GM18951 (cell line): Measurements from ENCODE around the gene SFRP5.

Experiments
- POLR2A ChIP-seq: IDR thresholded peaks from 4 replicates; pipeline ENCODE4 v1.6.1; 2011; ENCODE audit warnings: mild to moderate bottlenecking; ENCODE audit not compliant: insufficient read length, insufficient read depth; ENCODE audit errors: extremely low read depth
- in situ Hi-C: fragments of 300-500 bp; cut with MboI; formaldehyde crosslinking; loops from one replicate; pipeline ENCODE4 v1.12.0; 2022; ENCODE audit warnings: low sequenced_read_pairs, mixed read lengths, inconsistent platforms; ENCODE audit not compliant: unreplicated experiment

The SFRP5 gene

DNA sequence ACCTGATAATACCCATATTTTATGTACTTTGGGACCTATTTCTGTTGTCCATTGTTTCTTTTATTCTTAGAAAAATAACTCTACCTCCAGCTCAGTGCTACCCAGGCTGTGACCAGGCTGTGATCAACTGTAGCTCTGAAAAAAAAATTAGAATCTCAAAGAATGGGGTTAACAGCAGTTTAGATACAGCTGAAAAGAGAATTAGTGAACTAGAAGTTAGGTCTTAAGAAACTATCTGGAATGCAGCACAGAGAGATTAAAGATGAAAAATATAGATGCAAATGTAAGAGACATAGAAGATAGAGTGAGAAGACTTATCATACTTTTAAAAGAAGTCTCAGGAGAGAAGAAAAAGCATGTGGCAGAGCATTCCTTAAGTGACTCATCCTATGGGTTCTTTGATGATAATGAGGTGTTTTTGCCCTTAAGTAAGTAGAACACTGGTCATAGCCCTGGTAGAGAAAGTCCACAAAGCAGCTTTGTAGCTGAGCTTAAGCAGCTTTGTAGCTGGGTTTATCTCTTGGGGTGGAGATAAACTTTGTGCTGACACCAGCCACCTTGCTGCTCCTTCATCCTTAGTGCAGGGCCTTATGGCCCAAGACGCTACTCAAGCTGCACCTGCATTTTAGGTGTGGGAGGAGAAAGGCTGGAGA is 27.3 kb upstream of the SFRP5 start:
- TF ChIP-seq POLR2A = no peak
- in situ Hi-C loops = loop anchor here (10.0 kb wide), 1 partner anchor 76 kb away; no protein-coding TSS in a partner anchor

DNA sequence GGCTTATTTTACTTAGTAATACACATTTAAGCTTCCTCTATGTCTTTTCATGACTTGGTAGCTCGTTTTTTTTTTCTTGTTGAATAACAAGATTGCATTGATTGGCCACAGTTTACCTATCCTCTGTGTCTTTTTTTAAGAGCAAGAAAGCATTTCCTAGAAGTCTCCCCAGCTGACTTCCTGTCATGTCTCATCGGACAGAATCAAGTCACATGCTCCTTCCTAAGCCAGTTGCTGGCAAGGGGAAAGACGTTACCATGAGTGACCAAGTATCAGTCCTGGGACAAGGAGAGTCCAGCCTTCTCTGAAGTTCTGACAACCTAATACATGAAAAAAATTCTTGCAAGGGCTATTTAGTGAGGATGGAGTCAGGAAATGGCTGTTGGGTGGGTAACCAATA is 24.9 kb upstream of the SFRP5 start:
- in situ Hi-C loops = loop anchor here (10.0 kb wide), 1 partner anchor 78 kb away; no protein-coding TSS in a partner anchor
- no peak for TF ChIP-seq POLR2A

DNA sequence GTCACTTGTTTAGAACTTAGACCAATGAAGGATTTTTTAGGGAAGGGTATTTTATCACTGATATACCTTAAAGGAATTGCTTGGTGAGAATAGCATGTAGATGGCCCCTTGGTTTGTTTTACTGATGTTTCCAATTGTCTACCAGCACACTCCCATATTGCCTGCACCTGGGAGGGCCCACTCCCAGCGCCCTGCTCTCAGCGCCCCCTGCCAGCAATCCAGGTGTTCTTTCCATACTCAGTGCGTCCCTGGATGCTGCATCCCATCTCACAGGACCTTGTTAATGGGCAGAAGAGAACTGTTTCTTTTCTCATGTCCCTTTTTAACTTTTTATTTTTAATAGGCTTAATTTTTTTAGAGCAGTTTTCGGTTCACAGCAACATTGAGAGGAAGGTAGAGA is 24.1 kb upstream of the SFRP5 start:
- in situ Hi-C loops = loop anchor here (10.0 kb wide), 1 partner anchor 79 kb away; no protein-coding TSS in a partner anchor
- no peak for TF ChIP-seq POLR2A

DNA sequence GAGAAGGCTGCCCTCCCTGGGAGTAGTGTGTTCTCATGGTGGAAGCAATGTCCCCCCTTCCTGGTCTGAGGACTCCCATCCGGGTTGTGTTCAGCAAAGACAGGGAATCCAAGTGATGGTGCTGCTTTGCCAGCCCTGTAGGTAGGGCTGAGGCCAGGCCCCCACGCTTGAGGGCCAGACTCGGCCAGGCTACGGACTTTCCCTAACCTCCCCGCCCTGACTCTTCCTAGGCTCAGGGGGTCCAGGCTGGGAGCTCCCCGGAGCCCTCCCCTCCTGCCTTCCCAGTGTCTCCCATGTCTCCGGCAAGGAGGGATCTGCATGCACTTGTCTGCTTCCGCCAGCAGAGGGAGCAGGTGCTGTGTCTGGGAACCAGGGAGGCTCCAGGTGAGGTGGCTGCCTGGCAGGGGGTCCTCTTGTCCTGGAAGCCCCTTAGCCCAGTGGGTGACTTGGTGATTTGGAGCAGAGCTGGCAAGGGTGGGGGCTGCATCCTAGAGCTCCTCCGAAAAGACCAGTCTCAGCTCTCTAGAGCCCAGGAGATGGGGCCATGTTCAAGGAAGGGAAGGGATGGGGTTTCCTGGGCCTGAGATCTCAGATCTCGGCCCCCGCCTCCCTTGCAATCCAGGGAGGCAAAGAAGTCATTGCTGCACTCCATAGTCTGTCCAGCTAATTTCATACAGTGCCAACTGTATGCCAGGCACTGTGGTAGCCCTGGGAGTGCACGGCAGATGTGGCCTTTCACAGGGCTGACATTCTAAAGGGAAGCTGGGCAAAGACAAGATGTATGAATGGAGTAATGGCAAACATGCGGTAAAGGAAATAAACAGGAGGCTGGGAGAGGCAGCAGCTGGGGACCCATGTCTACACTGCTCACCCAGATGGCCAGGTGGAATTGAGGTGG is 20.3 kb upstream of the SFRP5 start:
- no peak for TF ChIP-seq POLR2A
- in situ Hi-C loops = loop anchor here (10.0 kb wide), 1 partner anchor 83 kb away; no protein-coding TSS in a partner anchor

DNA sequence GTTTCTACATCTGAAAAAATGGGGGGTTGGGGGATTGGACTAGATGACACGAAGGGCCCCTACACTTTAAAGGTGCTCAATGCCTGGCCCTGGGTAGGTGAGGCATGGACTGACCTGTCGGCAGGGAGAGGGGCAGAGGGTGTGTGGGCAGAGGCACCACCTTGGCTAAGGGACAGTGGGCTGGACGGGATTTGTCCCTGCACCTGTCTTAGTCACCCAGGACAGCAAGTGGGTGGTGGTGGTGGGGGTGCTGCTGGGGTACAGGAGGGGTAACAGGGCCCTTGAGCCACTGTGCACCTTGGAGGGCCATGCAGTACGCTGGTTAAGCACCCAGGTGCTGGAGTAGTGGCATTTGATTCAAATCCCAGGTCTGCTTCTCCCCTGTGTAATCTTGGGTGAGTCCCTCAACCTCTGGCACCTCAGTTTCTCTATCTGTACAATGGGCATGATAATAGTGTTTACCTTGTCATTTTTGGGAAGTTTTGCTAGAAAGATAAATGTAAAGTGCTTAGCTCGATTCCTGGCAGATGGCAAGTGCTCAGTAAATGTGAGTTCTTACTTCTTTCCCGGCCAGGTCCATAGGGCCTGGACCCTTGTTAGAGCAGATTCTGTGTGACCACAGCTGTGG is 18.1 kb upstream of the SFRP5 start:
- in situ Hi-C loops = loop anchor here (10.0 kb wide), 1 partner anchor 85 kb away; no protein-coding TSS in a partner anchor
- TF ChIP-seq POLR2A = no peak

DNA sequence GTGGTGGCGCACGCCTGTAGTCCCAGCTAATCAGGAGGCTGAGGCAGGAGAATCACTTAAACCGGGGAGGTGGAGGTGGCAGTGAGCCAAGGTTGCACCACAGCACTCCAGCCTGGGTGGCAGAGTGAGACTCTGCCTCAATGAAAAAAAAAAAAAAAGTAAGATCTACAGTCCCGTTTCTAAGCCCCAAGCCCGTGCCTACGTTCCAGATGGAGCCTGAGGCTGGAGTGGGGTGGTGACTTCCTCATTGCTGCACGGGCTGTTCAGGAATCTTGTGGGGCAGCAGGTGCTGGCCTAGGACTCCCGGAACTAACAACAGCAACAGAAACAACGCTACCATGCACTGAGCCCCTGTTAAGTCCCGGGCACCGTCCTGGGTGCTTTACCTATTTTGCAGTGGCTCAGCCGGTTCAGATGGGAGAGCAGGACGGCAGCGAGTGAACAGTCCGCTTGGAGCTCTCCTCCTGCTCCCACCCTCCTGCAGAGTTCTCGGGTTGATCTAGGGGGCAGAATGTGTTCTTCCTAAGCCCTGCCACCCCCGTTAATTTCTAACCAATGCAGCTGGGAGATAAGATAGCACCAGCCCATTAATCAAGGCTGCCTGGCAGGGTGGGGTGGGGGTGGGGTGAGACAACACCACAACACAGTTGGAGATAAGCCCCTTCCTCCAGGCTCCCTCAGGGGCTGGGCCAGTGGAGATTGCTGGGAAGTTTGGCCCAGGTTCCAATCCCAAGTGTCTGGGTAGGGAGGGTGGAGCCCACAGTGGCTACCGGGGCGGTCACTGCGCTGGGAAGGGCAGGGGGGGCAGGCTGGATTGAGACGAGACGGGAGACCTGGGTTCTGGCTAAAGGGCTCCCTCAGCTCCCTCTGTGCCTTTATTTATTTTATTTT is 17.0 kb upstream of the SFRP5 start:
- in situ Hi-C loops = no loop called here

DNA sequence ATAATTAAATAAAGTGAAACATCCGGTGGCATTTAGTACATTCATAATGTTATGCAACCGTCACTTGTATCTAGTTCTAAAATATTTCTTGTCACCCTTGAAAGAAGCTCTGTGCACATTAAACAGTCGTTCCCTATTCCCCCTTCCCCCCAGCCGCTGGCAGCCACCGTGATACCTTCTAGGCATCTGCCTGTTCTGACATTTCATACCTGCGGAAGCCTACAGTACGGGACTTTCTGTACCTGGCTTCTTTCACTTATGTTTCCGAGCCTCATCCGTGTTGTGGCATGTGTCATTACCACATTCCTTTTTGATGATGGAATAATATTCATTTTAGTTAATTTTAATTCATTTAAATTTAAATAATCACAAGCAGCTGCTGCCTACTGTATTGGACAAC is 13.9 kb upstream of the SFRP5 start:
- in situ Hi-C loops = no loop called here
- TF ChIP-seq POLR2A = no peak

More for the DNA sequence above, 17.0 kb upstream of the SFRP5 start:
- no peak for TF ChIP-seq POLR2A

DNA sequence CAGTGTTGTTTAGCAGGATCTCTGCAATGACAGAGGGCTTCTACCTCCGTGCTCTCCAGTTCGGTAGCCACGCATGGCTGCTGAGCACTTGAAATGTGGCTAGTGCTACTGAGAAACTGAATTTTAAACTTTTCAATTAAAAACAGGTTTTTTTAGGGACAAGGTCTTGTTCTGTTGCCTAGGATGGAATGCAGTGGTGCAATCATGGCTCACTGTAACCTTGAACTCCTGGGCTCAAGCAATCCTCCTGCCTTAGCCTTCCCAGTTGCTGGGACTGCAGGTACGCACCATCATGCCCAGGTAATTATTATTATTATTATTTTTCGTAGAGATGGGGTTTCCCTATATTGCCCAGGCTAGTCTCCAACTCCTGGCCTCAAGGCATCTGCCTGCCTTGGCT is 13.4 kb upstream of the SFRP5 start:
- in situ Hi-C loops = no loop called here
- TF ChIP-seq POLR2A = no peak

DNA sequence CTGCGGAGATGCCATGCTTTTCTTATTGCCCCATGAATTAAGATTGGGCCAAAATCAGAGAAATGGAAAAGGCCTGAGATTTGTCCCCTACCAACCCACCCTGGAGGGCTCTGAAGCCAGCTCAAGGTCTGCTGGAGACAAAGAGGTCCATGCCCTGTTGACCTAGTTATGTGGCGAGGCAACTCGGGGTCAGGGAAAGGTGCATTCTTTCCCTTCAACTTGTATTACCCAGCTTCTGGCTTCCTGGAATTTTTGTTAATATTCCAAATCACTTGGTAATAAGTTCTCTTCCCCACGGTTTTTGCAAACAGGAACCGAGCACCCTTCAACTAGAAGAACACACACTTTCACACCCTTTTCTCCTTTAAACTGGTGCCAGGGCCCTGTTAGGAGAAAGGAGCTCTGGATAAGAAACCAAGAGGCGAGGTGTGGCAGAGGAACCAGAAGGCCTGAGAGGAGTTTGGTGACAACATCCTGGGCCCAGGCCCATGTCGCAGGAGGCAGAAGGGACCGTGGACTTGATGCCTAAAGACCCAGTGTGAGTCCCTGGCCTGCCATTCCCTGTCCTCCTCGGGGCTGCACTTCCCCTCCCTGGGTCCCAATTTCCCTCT is 12.5 kb upstream of the SFRP5 start:
- in situ Hi-C loops = no loop called here
- TF ChIP-seq POLR2A = no peak

DNA sequence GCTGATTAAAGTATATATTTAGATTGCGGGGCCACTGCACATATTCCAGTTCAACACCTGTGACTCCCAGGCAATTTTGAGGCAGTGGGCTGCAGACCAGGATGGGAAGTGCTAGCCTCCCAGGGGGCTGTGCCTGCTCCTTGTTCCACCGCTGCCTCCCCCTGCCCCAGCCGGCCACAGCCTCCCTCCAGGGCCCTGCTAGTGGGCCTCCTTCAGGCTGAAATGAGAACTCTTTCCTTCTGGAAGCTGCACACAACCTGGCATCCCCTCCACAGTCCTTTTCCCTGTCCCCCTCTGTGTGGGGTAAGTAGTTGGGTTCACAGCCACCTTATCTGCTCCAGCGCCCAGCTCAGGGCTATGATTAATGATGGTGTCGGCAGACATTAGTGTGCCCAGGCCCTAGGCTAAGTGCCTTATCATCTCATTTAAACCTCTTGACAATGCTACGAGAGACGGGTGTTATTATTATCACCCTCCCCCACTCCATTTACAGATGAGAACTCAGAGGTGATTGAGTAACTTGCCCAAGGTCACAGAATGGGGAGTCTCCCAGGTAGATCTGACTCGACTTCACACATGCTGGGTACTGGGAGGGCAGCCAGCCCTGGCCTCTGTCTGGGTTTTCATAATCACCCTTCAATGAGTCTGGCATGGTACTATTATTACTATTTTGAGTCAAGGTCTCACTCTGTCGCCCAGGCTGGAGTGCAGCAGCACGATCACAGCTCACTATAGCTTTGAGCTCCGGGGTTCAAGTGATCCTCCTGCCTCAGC is 10.8 kb upstream of the SFRP5 start:
- in situ Hi-C loops = no loop called here

DNA sequence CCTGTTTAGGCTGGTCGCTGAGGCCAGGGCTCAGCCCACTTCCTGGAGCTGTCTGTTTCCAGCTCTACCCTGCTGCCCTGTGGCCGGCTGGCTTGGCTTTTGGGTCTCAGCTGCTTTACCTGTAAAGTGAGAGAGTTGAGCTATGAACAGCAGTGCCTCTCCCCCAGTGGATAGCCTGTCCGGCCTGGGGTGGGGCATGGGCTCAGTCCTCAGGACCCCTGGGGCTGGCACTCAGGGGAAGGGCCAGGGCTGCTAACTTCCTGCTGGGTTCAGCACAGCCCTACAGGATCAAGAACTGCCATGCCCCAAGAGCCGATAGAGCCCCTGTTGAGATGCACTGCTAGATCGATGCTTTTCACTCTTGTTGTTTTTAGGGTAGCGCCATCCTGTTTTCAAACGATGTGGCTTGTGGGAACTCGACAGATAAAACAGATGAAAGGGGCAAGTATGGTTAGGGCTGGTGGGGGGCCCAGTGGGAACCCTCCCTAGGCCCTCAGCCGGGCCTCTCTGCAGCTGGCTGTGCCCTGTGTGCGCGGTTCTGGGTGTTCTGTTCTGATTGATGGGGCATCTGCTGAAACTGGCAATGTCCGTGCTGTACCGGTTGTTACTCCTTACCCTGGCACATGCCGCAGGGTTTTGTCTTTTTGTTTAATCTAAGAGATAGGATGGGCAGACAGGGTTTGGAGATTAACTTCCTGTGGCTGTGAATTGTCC is 10.0 kb upstream of the SFRP5 start:
- in situ Hi-C loops = no loop called here
- TF ChIP-seq POLR2A = no peak

More for the DNA sequence above, 10.8 kb upstream of the SFRP5 start:
- no peak for TF ChIP-seq POLR2A
